HG03045 (cell line): Measurements from ENCODE around the gene SPEG.

ENCODE experiments used
- ATAC-seq: cut with Tn5 transposase; IDR thresholded peaks from one replicate; pipeline ENCODE4 v1.9.1; 2021; ENCODE audit warnings: mild to moderate bottlenecking, moderate library complexity; ENCODE audit not compliant: unreplicated experiment

Gene SPEG

GRCh38 chr2:219543596-219544358 lies 109.1 kb downstream of the SPEG start, which contains the start of the genes CHPF and TMEM198:
Gene CHPF (minus strand): TSS chr2:219543809. CDS start chr2:219543538, 271 bp downstream.
Gene TMEM198 (plus strand): TSS chr2:219544028. CDS start chr2:219544728, 700 bp downstream.
- peak; percentile 82 for ATAC-seq

DNA sequence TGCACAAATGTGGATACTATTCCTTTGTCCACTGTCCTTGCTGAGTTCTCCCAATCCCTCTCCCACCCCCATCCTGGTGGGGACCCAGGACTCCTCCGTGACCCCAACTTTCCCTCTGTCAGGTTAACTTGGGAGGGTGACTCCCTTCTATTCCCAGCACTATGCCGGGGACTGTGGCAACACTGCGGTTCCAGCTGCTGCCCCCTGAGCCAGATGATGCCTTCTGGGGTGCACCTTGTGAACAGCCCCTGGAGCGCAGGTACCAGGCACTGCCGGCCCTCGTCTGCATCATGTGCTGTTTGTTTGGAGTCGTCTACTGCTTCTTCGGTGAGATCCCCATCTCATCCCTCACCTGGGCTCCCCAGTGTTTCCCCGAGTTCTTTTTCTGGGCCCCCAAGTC lies 109.9 kb downstream of the SPEG start:
- no peak for ATAC-seq

- ATAC-seq, result no peak
Observed at GRCh38 chr2:219545295-219545942, 110.8 kb downstream of the SPEG start.

DNA sequence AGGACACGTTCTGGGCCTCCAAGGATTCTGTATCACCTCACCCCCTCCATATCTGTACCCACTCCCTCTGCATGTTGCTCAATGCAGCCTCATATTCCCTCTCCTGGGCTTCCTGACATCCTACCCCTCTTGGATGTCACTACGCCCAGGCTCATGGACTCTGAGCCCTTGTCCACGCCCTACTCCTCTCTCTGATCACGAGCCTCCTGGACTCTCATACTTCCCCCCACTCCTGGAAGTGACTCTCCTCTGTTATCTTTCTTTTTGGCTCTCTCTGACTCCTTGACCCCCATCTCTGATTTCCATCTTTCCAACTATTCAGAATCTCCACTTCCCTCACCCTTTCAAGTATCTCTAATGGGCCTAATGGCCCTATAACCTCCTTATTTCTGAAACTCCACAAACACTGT lies 111.3 kb downstream of the SPEG start:
- no peak for ATAC-seq

DNA sequence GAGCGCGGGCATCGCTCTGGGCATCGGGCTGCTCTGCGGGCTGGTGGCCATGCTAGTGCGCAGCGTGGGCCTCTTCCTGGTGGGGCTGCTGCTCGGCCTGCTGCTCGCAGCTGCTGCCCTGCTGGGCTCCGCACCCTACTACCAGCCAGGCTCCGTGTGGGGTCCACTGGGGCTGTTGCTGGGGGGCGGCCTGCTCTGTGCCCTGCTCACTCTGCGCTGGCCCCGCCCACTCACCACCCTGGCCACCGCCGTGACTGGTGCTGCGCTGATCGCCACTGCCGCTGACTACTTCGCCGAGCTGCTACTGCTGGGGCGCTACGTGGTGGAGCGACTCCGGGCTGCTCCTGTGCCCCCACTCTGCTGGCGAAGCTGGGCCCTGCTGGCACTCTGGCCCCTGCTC lies 113.0 kb downstream of the SPEG start:
- no peak for ATAC-seq
